Lower lobe of right lung (tissue), 2 donors: ENCODE results near the gene NIPAL1. TPM values are rescaled to one million over a fixed set of nuclear protein-coding genes. Genes with fewer than 3 reads are reported as not detected.

Experiments used
- ATAC-seq, 2 donors: fragments of 200-7000 bp; cut with Tn5 transposase; one replicate each; pipeline ENCODE4 v1.9.1; 2020 to 2022; ENCODE audit warnings: mild to moderate bottlenecking in 2 of 2, moderate library complexity in 2 of 2
- DNase-seq: peaks from one replicate; pipeline ENCODE4 v3.0.0-alpha.2; 2020
- H3K27ac ChIP-seq: fragments of 200-600 bp; one replicate; pipeline ENCODE4 v1.8.0; 2022
- H3K27me3 ChIP-seq: fragments of 200-600 bp; one replicate; pipeline ENCODE4 v1.8.0; 2022; ENCODE audit warnings: low read depth
- H3K36me3 ChIP-seq: fragments of 200-600 bp; one replicate; pipeline ENCODE4 v1.8.0; 2022; ENCODE audit warnings: mild to moderate bottlenecking
- H3K4me1 ChIP-seq: fragments of 200-600 bp; one replicate; pipeline ENCODE4 v1.8.0; 2022
- H3K4me3 ChIP-seq: fragments of 200-600 bp; one replicate; pipeline ENCODE4 v1.8.0; 2022; ENCODE audit warnings: mild to moderate bottlenecking
- H3K9me3 ChIP-seq: fragments of 200-600 bp; one replicate; pipeline ENCODE4 v1.8.0; 2022
- intact Hi-C: fragments of 100-400 bp; cut with DNase I; formaldehyde crosslinking; loops from one replicate; pipeline ENCODE4 v1.11.0; 2022
- total RNA-seq: library from RNA; stranded (reverse); fragmentation: NEBNext Ultra II Directional; extraction: Animal tissue kit (Norgen Biotek cat#: 25700); gene quantifications from one replicate; pipeline ENCODE4 v1.2.1, GENCODE V29; 2021
- TF ChIP-seq, protein P1 (sequence below): fragments of 200-600 bp; IDR thresholded peaks from one replicate; pipeline ENCODE4 v1.8.0; 2022; ENCODE audit warnings: antibody characterized with exemption, mild to moderate bottlenecking
- donor health status: DM: no; HTN: yes; CAD: no; lungs with severe emphysema.

The NIPAL1 gene
- total RNA-seq, 1 donor from 2014 or later, result 1.3 TPM

DNA sequence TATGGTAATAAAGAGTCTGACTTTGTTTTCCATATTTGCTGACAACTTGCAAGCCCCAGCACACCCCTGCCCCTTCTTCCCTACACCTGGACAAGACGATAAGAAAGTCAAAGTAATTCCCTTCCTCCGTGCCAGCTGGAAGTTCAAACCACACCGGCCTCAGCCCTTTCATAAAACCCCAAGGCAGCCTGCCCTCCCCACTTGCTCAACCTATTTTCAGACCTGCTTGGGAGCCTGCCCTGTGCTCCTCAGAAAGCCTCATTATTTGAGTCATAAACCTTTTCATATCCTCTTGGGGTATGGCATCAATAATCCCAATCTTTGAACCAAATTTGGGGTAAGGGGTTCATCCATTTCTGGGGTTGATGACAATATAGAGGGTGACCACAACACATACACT lies 29.5 kb downstream of the NIPAL1 start:
- DNase-seq (no peak), ATAC-seq (no peak)
- H3K9me3 ChIP-seq, result no peaks in the 10 kb centered on the region
- peaks cover 6% of the 10 kb centered on the region for H3K4me1 ChIP-seq
- no peaks in the 10 kb centered on the region for H3K36me3 ChIP-seq
- peaks cover 22% of the 10 kb centered on the region for H3K27me3 ChIP-seq
- H3K27ac ChIP-seq, result no peak overlapping the region
- intact Hi-C loops, result no loop called here
- H3K4me3 ChIP-seq, result no peak overlapping the region
- TF ChIP-seq, protein P1, sequence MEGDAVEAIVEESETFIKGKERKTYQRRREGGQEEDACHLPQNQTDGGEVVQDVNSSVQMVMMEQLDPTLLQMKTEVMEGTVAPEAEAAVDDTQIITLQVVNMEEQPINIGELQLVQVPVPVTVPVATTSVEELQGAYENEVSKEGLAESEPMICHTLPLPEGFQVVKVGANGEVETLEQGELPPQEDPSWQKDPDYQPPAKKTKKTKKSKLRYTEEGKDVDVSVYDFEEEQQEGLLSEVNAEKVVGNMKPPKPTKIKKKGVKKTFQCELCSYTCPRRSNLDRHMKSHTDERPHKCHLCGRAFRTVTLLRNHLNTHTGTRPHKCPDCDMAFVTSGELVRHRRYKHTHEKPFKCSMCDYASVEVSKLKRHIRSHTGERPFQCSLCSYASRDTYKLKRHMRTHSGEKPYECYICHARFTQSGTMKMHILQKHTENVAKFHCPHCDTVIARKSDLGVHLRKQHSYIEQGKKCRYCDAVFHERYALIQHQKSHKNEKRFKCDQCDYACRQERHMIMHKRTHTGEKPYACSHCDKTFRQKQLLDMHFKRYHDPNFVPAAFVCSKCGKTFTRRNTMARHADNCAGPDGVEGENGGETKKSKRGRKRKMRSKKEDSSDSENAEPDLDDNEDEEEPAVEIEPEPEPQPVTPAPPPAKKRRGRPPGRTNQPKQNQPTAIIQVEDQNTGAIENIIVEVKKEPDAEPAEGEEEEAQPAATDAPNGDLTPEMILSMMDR, result no peak

DNA sequence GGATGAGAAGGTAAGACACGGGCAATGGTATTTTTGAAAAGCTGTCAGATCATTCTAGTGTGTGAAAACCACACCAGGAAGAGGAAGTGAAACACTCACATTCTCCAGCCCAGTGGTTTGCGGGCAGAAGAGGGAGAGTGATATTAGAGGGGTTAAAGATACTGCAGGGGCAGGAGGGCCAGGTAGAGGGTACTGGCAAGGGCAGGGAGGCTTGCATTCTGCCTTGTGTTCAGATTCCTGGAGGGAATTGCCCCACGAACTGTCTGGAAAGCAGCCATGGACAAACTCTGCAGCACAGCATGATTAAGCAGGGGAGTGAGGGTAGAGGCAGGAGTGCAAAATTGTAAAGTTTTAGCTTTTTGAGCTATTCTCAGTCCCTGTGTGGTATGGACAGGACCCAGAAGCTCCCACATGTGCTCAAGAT lies 30.9 kb downstream of the NIPAL1 start:
- intact Hi-C loops, result no loop called here
- Histone ChIP-seq H3K27me3 (peaks cover 22% of the 10 kb centered on the region), H3K4me3 (no peak overlapping the region), H3K27ac (no peak overlapping the region), H3K4me1 (peaks cover 6% of the 10 kb centered on the region), H3K9me3 (no peaks in the 10 kb centered on the region), H3K36me3 (no peaks in the 10 kb centered on the region)
- DNase-seq (no peak), ATAC-seq (peak; percentile 45 to 81)
- TF ChIP-seq, protein P1, result no peak

DNA sequence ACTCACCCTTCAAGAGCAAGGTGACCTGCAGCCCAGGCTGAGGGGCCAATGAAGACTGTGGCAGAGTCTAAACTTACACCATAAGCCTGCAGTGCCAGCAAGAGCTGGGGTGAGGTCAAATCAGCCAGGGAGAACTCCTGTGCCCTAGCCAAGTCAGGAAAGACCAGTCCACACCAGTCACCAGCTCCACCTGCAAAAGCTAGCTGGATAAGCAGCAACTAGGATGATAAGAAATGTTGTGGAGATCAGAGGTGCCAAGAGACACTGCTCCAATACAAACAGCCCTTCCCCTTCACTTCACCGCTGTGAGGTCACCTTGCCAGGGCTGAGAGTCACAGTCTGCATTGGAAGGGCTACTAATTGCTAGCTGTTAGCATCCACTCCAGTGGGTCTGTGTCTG lies 31.3 kb downstream of the NIPAL1 start:
- TF ChIP-seq, protein P1, result no peak
- Histone ChIP-seq H3K27me3 (peaks cover 22% of the 10 kb centered on the region), H3K27ac (no peak overlapping the region), H3K4me3 (no peak overlapping the region), H3K9me3 (no peaks in the 10 kb centered on the region), H3K36me3 (no peaks in the 10 kb centered on the region), H3K4me1 (peaks cover 6% of the 10 kb centered on the region)
- ATAC-seq (peak in 1 of 2 donors; percentile 23), DNase-seq (no peak)
- intact Hi-C loops, result no loop called here

DNA sequence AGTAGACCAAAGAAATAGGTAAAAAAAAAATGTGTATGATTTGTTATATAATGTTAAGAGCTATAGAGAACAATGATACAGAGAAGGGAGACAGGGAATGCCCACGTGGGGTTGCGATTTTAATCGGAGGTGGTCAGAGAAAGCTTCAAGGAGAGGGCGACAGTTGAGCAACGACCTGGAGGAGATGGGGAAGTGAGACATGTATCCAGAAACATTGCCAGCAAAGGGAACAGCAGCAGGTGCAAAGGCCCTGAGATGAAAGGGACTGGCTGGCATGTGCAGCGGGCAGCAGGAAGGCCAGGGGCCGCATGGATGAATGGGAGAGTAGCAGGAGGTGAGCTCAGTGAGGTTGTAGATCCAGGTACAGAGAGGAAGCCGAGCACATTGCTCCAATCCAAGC lies 32.9 kb downstream of the NIPAL1 start:
- ATAC-seq (no peak), DNase-seq (no peak)
- H3K36me3 ChIP-seq, result no peaks in the 10 kb centered on the region
- H3K27ac ChIP-seq, result no peak overlapping the region
- peaks cover 14% of the 10 kb centered on the region for H3K27me3 ChIP-seq
- TF ChIP-seq, protein P1, result no peak
- H3K9me3 ChIP-seq, result no peaks in the 10 kb centered on the region
- no peak overlapping the region for H3K4me3 ChIP-seq
- intact Hi-C loops, result no loop called here
- peaks cover 6% of the 10 kb centered on the region for H3K4me1 ChIP-seq

DNA sequence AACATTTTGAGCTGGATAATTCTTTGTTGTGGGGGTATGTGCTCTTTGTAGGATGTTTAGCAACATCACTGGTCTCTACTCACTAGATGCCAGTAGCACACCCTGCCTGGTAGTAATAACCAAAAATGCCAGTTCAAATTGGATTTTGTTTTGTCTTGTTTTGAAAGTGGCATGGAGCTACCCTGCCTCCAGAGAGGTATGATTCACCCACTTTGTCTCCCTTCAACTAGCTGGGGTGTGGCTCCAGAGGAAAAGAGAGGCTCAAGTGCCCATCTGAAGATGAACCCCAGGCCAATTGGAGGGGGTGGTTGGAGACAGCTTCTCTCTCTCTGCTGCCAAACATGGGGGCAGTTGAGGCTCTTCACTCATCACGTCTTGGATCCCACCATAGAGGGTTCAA lies 34.5 kb downstream of the NIPAL1 start:
- no peak for ATAC-seq
- TF ChIP-seq, protein P1, result no peak
- no peaks in the 10 kb centered on the region for H3K9me3 ChIP-seq

More for the DNA sequence above, 34.5 kb downstream of the NIPAL1 start:
- Histone ChIP-seq H3K4me1 (peaks cover 6% of the 10 kb centered on the region), H3K36me3 (no peaks in the 10 kb centered on the region), H3K4me3 (no peak overlapping the region), H3K27ac (no peak overlapping the region), H3K27me3 (peaks cover 5% of the 10 kb centered on the region)
- no peak for DNase-seq
- intact Hi-C loops, result no loop called here
